Common myeloid progenitor, CD34-positive (primary cell): ENCODE data around the gene SHC2.

Experiments used
- CTCF ChIA-PET: fragments of 350-600 bp; sonication (Branson Sonifier 250); formaldehyde crosslinking; loops from one replicate; lab custom pipeline; 2021; ENCODE audit warnings: antibody characterized with exemption; lab: Charles Lee
- POLR2A ChIA-PET: fragments of 350-600 bp; sonication (Branson Sonifier 250); formaldehyde crosslinking; loops from one replicate; lab custom pipeline; 2021; ENCODE audit warnings: antibody characterized with exemption; lab: Charles Lee
- DNase-seq, 3 donors: peaks; one replicate each; pipeline versions ENCODE4 v3.0.0 to v3.0.0-alpha.2; 2013
- H3K27ac ChIP-seq, 2 experiments: 1 replicate in 1 of 2; 2 replicates in 1 of 2; pipeline ENCODE4 v1.7.0; 2013; ENCODE audit warnings: inconsistent platforms in 2 of 2, low read length in 2 of 2, mild to moderate bottlenecking in 2 of 2, low read depth in 1 of 2, moderate library complexity in 1 of 2; ENCODE audit not compliant: severe bottlenecking in 2 of 2, insufficient read depth in 1 of 2, poor library complexity in 1 of 2
- H3K27me3 ChIP-seq, 5 experiments: replicated peaks in 2 of 5; 1 replicate in 3 of 5; 2 replicates in 2 of 5; pipeline versions ENCODE4 v1.6.1 to v1.7.0; 2013; ENCODE audit warnings: low read length in 4 of 5, mild to moderate bottlenecking in 2 of 5, moderate library complexity in 2 of 5, inconsistent platforms in 1 of 5; ENCODE audit not compliant: insufficient read depth in 5 of 5, control insufficient read depth in 4 of 5
- H3K36me3 ChIP-seq, 4 experiments: 1 replicate in 2 of 4; 2 replicates in 2 of 4; pipeline versions ENCODE4 v1.6.1 to v1.7.0; 2013; ENCODE audit warnings: low read length in 3 of 4, control low read depth in 1 of 4, mild to moderate bottlenecking in 1 of 4; ENCODE audit not compliant: control insufficient read depth in 4 of 4, insufficient read depth in 4 of 4
- H3K4me1 ChIP-seq, 4 experiments: 1 replicate in 3 of 4; 2 replicates in 1 of 4; pipeline versions ENCODE4 v1.6.1 to v1.7.1; 2013; ENCODE audit warnings: low read length in 3 of 4, mild to moderate bottlenecking in 3 of 4, control low read depth in 1 of 4, inconsistent platforms in 1 of 4, moderate library complexity in 1 of 4; ENCODE audit not compliant: control insufficient read depth in 4 of 4, insufficient read depth in 4 of 4; ENCODE audit errors: control extremely low read depth in 1 of 4
- H3K4me3 ChIP-seq, 7 experiments: 1 replicate in 4 of 7; 2 replicates in 3 of 7; pipeline versions ENCODE4 v1.5.1 to v1.7.0; 2013; ENCODE audit warnings: mild to moderate bottlenecking in 7 of 7, low read length in 6 of 7, moderate library complexity in 6 of 7, inconsistent platforms in 2 of 7, low read depth in 2 of 7, control low read depth in 1 of 7; ENCODE audit not compliant: insufficient read depth in 4 of 7, control insufficient read depth in 1 of 7; ENCODE audit errors: extremely low read depth in 1 of 7
- H3K9me3 ChIP-seq, 5 experiments: 1 replicate in 4 of 5; 2 replicates in 1 of 5; pipeline versions ENCODE4 v1.6.1 to v1.7.1; 2013; ENCODE audit warnings: low read length in 4 of 5, mild to moderate bottlenecking in 2 of 5, inconsistent platforms in 1 of 5, low read depth in 1 of 5, moderate library complexity in 1 of 5; ENCODE audit not compliant: control insufficient read depth in 4 of 5, insufficient read depth in 2 of 5; ENCODE audit errors: control extremely low read depth in 1 of 5
- WGBS: methylation state at CpG from one replicate; pipeline ENCODE4 v1.1.5; 2013; ENCODE audit not compliant: insufficient coverage; 5-methylcytosine and 5-hydroxymethylcytosine counted together

The SHC2 gene

GRCh38 chr19:475360-475759 is 14.5 kb upstream of the SHC2 start:
- WGBS, result 91% methylated on average over 13 of the region's 13 CpGs
- no peak for DNase-seq
- Histone ChIP-seq H3K4me3 (no peak overlapping the region), H3K36me3 (no peaks in the 10 kb centered on the region), H3K4me1 (peaks cover 0 to 4% (median 0%) of the 10 kb centered on the region in 4 experiments), H3K27ac (no peak overlapping the region), H3K9me3 (peaks cover 0 to 2% (median 0%) of the 10 kb centered on the region in 5 experiments), H3K27me3 (peaks cover 0 to 31% (median 2%) of the 10 kb centered on the region in 5 experiments)
- CTCF ChIA-PET, result no interaction called here
- POLR2A ChIA-PET, result no interaction called here

- H3K36me3 ChIP-seq, result no peaks in the 10 kb centered on the region
- H3K4me1 ChIP-seq, result no peaks in the 10 kb centered on the region
- H3K27ac ChIP-seq, result no peak overlapping the region
- ChIA-PET POLR2A (interaction anchor here (0.7 kb wide), 1 partner anchor 929 kb away, joined by 3 read pairs; no protein-coding TSS in a partner anchor), CTCF (no interaction called here)
- no peak overlapping the region for H3K4me3 ChIP-seq
- no peaks in the 10 kb centered on the region for H3K9me3 ChIP-seq
- WGBS, result 62% methylated on average over 56 of the region's 57 CpGs
- peaks cover 0 to 31% (median 2%) of the 10 kb centered on the region in 5 experiments for H3K27me3 ChIP-seq
- peak in 1 of 3 donors; percentile 26 for DNase-seq
Measured at GRCh38 chr19:474126-475078, 13.6 kb upstream of the SHC2 start.

GRCh38 chr19:472005-472858 is 11.4 kb upstream of the SHC2 start:
- no peaks in the 10 kb centered on the region for H3K36me3 ChIP-seq
- 84% methylated on average over 13 of the region's 23 CpGs for WGBS
- no peaks in the 10 kb centered on the region for H3K4me1 ChIP-seq
- ChIA-PET POLR2A (no interaction called here), CTCF (no interaction called here)
- no peak overlapping the region for H3K4me3 ChIP-seq
- no peak overlapping the region for H3K27ac ChIP-seq
- no peaks in the 10 kb centered on the region for H3K9me3 ChIP-seq
- peaks cover 0 to 23% (median 2%) of the 10 kb centered on the region in 5 experiments for H3K27me3 ChIP-seq
- DNase-seq, result no peak

GRCh38 chr19:470701-471100 is 9.9 kb upstream of the SHC2 start:
- 85% methylated on average over 18 of the region's 20 CpGs for whole genome bisulfite sequencing
- Histone ChIP-seq H3K4me3 (no peak overlapping the region), H3K27me3 (peaks cover 0 to 23% (median 2%) of the 10 kb centered on the region in 5 experiments), H3K9me3 (no peaks in the 10 kb centered on the region), H3K36me3 (no peaks in the 10 kb centered on the region), H3K27ac (no peak overlapping the region), H3K4me1 (no peaks in the 10 kb centered on the region)
- ChIA-PET POLR2A (no interaction called here), CTCF (no interaction called here)
- DNase-seq, result no peak

- H3K27ac ChIP-seq, result no peak overlapping the region
- H3K36me3 ChIP-seq, result no peaks in the 10 kb centered on the region
- ChIA-PET CTCF (no interaction called here), POLR2A (no interaction called here)
- 78% methylated on average over 5 of the region's 7 CpGs for WGBS
- peaks cover 0 to 15% (median 2%) of the 10 kb centered on the region in 5 experiments for H3K27me3 ChIP-seq
- H3K9me3 ChIP-seq, result no peaks in the 10 kb centered on the region
- no peak for DNase-seq
- H3K4me1 ChIP-seq, result no peaks in the 10 kb centered on the region
- H3K4me3 ChIP-seq, result no peak overlapping the region
Measured at GRCh38 chr19:469833-470232, 9.0 kb upstream of the SHC2 start.

- 87% methylated on average over 21 of the region's 27 CpGs for WGBS
- ChIA-PET POLR2A (no interaction called here), CTCF (no interaction called here)
- Histone ChIP-seq H3K27ac (no peak overlapping the region), H3K9me3 (no peaks in the 10 kb centered on the region), H3K4me3 (no peak overlapping the region), H3K36me3 (no peaks in the 10 kb centered on the region), H3K4me1 (no peaks in the 10 kb centered on the region), H3K27me3 (peaks cover 0 to 13% (median 2%) of the 10 kb centered on the region in 5 experiments)
- DNase-seq, result no peak
Measured at GRCh38 chr19:468587-469256, 7.9 kb upstream of the SHC2 start.
